Measurements from ENCODE around the gene SBNO2. TPM values are rescaled to one million over a fixed set of nuclear protein-coding genes. Genes with fewer than 3 reads are reported as not detected.

SBNO2 gene
- total RNA-seq, 2 donors from 2014 or later, result 55.4 to 182 TPM

DNA sequence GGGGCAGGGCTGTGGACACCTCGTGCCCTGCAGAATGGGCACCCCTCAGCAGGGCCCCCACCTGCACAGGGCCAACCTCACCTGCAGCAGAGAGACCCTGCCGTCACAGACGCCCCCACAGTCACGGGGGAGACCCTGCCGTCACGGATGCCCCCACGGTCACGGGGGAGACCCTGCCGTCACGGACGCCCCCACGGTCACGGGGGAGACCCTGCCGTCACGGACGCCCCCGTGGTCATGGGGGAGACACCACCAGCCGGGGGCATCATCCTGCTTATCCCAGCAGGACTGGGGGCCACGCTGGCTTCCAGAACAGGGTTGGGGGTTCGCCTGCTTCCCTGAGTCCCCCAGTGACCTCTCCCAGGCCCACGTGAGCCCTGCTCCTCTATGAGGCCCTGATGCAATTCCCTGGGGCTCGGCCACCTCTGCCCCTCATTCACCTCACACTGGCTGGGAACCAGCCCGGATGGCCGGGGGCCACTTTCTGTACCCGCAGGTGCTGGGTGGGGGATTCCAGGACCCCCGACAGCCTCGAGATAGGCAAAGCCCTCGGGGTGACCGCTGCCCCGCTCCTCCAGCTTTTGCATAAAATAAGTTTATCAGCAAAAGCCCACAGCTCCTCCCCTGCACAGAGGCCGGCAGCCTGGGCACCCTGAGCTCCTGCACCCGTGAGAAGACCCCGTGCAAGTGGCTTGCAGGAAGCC, 23.6 kb downstream of the SBNO2 start:
- H3K9me3 ChIP-seq, result no peaks in the 10 kb centered on the region
- ATAC-seq (ENCODE audit: insufficient number of reproducible peaks, low FRiP score, low read depth) (no peak), DNase-seq (ENCODE audit: low spot score) (no peak)
- H3K4me1 ChIP-seq (ENCODE audit: control insufficient read depth in 1 of 2, low read depth in 2 of 2), result peaks cover 29 to 53% of the 10 kb centered on the region in 2 donors
- peak overlapping the region in 1 of 2 donors; percentile 76 for H3K27ac ChIP-seq
- TF ChIP-seq, protein P1, sequence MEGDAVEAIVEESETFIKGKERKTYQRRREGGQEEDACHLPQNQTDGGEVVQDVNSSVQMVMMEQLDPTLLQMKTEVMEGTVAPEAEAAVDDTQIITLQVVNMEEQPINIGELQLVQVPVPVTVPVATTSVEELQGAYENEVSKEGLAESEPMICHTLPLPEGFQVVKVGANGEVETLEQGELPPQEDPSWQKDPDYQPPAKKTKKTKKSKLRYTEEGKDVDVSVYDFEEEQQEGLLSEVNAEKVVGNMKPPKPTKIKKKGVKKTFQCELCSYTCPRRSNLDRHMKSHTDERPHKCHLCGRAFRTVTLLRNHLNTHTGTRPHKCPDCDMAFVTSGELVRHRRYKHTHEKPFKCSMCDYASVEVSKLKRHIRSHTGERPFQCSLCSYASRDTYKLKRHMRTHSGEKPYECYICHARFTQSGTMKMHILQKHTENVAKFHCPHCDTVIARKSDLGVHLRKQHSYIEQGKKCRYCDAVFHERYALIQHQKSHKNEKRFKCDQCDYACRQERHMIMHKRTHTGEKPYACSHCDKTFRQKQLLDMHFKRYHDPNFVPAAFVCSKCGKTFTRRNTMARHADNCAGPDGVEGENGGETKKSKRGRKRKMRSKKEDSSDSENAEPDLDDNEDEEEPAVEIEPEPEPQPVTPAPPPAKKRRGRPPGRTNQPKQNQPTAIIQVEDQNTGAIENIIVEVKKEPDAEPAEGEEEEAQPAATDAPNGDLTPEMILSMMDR (IDR thresholded peaks at IDR 0.05), result no peak
- H3K27me3 ChIP-seq (replicated peaks; ENCODE audit: insufficient read depth), result no peaks in the 10 kb centered on the region
- H3K36me3 ChIP-seq, result peaks cover 27% of the 10 kb centered on the region
- H3K4me3 ChIP-seq, result no peak overlapping the region

DNA sequence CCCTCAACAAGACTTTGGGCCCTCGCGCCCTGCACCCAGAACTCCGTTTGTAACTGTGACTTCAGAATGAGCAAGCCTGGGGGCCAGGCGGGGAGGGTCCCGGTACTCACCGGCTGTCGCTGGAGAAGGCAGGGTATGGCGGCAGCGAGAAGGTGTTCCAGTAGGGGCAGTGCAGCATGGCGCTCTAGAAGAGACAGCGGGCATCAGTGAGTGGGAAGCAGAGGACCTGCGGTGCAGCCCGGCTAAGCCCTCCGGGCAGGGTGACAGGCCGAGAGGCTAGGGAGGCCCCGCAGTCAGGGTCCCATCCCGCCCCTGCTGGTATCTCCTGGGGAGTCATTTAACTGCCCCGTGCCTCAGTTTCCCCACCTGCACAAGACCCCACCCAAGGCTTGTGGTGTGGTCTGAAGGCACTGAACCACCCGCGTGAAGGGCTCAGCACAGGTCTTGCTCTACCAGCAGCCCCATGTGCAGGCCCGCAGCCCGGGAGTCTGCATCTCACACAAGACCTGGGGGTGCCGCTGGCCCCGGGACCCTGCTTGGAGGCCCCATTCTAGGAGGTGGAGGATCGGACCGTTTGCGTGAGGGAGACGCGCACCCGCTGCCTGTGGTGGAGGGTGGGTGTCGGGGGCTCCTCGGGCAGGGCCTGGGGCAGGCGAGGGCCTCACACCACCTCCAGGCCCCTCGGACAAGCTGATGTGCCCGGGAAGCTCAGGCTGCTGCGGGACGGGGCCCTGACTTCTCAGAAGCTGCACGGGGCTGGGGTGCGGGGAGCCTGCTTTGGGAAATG, 24.6 kb downstream of the SBNO2 start:
- H3K9me3 ChIP-seq, result no peaks in the 10 kb centered on the region
- no peaks in the 10 kb centered on the region for H3K27me3 ChIP-seq (replicated peaks; ENCODE audit: insufficient read depth)
- H3K36me3 ChIP-seq, result peaks cover 27% of the 10 kb centered on the region
- TF ChIP-seq, protein P1 (IDR thresholded peaks at IDR 0.05), result no peak
- no peak overlapping the region for H3K27ac ChIP-seq
- peaks cover 22 to 42% of the 10 kb centered on the region in 2 donors for H3K4me1 ChIP-seq (ENCODE audit: control insufficient read depth in 1 of 2, low read depth in 2 of 2)
- ATAC-seq (ENCODE audit: insufficient number of reproducible peaks, low FRiP score, low read depth), result no peak
- no peak overlapping the region for H3K4me3 ChIP-seq
- DNase-seq (ENCODE audit: low spot score), result no peak

DNA sequence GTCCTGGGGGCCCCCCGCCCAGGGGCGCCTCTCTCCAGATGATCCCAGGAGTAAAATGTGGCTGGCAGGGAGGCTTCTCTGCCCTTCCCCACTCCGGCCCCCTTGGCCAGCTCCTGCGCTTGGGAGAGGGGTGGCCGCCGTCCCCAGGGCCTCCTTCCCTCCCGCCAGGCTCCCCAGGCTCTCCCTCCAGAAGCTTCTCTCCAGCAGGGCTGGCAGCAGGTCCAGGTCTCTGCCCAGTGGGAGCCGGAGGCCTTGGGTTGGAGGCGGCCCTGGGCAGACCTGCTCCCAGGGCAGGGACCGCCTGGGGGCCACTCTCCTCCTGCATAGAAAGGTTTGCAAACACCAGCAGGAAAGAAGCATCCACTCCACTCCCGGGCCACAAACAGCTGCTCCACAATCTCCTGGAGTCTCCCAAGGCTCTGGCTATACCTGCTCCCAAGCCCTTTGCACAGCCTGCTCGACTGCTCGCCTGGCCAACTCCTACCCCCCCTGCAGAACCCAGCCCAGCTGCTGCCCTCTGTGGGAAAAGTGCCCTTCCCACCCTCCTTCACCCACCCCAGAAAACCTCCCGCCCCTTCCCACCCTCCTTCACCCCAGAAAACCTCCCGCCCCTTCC, 26.0 kb downstream of the SBNO2 start:
- H3K27me3 ChIP-seq (replicated peaks; ENCODE audit: insufficient read depth), result no peaks in the 10 kb centered on the region
- H3K9me3 ChIP-seq, result no peaks in the 10 kb centered on the region
- no peak overlapping the region for H3K27ac ChIP-seq
- DNase-seq (ENCODE audit: low spot score) (no peak), ATAC-seq (ENCODE audit: insufficient number of reproducible peaks, low FRiP score, low read depth) (no peak)
- no peak overlapping the region for H3K4me3 ChIP-seq
- H3K36me3 ChIP-seq, result peaks cover 31% of the 10 kb centered on the region
- peaks cover 15 to 28% of the 10 kb centered on the region in 2 donors for H3K4me1 ChIP-seq (ENCODE audit: control insufficient read depth in 1 of 2, low read depth in 2 of 2)
- TF ChIP-seq, protein P1 (IDR thresholded peaks at IDR 0.05), result no peak

DNA sequence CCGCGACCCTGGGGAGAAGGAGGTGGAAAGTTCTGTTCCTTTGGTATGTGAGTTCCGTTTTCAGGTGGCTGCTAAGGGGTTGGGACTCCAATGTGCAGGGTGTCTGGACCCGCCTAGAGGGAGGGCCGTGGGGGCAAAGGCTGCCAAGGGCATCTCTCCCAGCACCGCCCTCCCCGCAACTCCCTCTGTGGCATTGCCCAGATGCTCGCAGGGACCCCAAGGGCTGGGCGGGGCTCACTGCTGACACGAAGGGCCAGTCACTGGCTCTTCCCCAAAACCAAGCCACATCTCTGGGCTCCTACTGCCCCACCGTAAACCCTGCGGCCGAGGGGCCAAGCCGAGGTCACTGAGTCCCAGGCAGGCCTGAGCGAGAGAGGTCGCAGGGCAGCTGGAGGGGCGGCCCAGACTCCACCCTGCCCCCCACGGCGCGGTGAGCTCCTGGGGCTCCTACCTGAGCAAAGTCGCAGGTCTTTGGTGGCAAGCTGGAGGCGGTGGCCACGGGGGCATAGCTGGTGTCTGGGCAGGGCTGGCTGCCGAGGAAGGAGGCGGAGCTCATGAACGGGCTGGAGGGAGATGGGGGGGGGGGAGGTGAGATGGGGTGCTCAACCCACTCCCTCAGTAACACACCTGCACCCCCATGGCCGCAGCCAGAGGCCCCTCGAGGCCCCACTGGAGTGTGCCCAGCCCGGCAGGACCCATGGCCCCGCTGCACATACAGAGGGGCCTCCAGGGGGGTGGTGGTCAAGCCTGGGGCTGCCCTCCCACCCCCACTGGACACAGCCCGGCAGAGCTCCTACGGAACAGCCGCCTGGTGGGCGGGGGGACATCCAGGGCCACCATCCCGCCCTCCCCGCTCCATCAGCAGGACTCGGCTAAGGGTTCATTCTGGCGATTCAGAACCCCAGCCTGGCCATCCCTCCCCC, 26.9 kb downstream of the SBNO2 start:
- H3K27me3 ChIP-seq (replicated peaks; ENCODE audit: insufficient read depth), result no peaks in the 10 kb centered on the region
- DNase-seq (ENCODE audit: low spot score) (no peak), ATAC-seq (ENCODE audit: insufficient number of reproducible peaks, low FRiP score, low read depth) (no peak)
- H3K4me3 ChIP-seq, result no peak overlapping the region
- no peaks in the 10 kb centered on the region for H3K9me3 ChIP-seq
- TF ChIP-seq, protein P1 (IDR thresholded peaks at IDR 0.05), result no peak
- no peak overlapping the region for H3K27ac ChIP-seq
- H3K4me1 ChIP-seq (ENCODE audit: control insufficient read depth in 1 of 2, low read depth in 2 of 2), result peaks cover 15 to 22% of the 10 kb centered on the region in 2 donors
- peaks cover 31% of the 10 kb centered on the region for H3K36me3 ChIP-seq
